Esophagus squamous epithelium (tissue), 4 donors: Measurements from ENCODE around the gene FNDC3B.

Experiments used
- POLR2A ChIP-seq, 4 donors: fragments of 450-650 bp; IDR thresholded peaks; one replicate each; pipeline ENCODE4 v1.6.1; 2017; ENCODE audit warnings: antibody characterized with exemption in 4 of 4, mild to moderate bottlenecking in 4 of 4, moderate library complexity in 3 of 4
- TF ChIP-seq, protein P1 (sequence below), 6 experiments: fragments of 450-650 bp in 4 of 6; fragments of 200-600 bp in 2 of 6; sonication (generic) in 2 of 6; IDR thresholded peaks; one replicate each; pipeline ENCODE4 v1.5.1; 2016 to 2019; ENCODE audit warnings: antibody characterized with exemption in 6 of 6, mild to moderate bottlenecking in 4 of 6, moderate library complexity in 4 of 6

DNA sequence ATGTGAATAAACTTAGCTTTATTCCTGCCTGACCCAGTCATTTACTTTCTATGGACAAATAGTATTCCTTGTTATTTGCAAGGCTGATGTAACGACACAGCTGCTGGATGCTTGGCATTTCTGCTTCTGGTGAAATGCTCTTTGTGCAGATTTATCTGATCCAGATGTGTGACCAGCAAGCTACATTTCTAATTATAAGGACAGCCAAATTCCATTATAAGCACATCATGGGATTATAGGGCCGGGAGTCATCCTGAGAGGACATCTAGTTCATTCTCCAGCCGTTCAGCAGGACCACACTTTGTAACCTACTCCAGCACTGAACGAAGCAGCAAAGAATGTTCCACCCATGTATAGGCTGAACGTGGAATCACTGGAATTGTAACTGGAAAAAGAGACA is 42.9 kb downstream of the FNDC3B start:
- TF ChIP-seq, protein P1, sequence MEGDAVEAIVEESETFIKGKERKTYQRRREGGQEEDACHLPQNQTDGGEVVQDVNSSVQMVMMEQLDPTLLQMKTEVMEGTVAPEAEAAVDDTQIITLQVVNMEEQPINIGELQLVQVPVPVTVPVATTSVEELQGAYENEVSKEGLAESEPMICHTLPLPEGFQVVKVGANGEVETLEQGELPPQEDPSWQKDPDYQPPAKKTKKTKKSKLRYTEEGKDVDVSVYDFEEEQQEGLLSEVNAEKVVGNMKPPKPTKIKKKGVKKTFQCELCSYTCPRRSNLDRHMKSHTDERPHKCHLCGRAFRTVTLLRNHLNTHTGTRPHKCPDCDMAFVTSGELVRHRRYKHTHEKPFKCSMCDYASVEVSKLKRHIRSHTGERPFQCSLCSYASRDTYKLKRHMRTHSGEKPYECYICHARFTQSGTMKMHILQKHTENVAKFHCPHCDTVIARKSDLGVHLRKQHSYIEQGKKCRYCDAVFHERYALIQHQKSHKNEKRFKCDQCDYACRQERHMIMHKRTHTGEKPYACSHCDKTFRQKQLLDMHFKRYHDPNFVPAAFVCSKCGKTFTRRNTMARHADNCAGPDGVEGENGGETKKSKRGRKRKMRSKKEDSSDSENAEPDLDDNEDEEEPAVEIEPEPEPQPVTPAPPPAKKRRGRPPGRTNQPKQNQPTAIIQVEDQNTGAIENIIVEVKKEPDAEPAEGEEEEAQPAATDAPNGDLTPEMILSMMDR (IDR thresholded peaks at IDR 0.05), result no peak
- no peak for TF ChIP-seq POLR2A (IDR thresholded peaks at IDR 0.05)
